Astrocyte of the spinal cord (primary cell): ENCODE results near the gene KLKB1.

Source experiments
- DNase-seq: peaks from one replicate; pipeline ENCODE4 v3.0.0; 2011; ENCODE audit warnings: low read depth, low spot score
- H3K4me3 ChIP-seq: 2 replicates; pipeline ENCODE4 v1.5.1; 2011; ENCODE audit warnings: low read depth, mild to moderate bottlenecking, low read length, moderate library complexity
- in situ Hi-C: cut with HindIII; loops from 2 replicates; pipeline ENCODE4 v1.10.0; 2017; ENCODE audit warnings: low sequenced_read_pairs
- TF ChIP-seq, protein P1 (sequence below): IDR thresholded peaks from 2 replicates; pipeline ENCODE4 v1.5.1; 2012; ENCODE audit warnings: low read depth, mild to moderate bottlenecking, low read length, inconsistent platforms

KLKB1 gene

DNA sequence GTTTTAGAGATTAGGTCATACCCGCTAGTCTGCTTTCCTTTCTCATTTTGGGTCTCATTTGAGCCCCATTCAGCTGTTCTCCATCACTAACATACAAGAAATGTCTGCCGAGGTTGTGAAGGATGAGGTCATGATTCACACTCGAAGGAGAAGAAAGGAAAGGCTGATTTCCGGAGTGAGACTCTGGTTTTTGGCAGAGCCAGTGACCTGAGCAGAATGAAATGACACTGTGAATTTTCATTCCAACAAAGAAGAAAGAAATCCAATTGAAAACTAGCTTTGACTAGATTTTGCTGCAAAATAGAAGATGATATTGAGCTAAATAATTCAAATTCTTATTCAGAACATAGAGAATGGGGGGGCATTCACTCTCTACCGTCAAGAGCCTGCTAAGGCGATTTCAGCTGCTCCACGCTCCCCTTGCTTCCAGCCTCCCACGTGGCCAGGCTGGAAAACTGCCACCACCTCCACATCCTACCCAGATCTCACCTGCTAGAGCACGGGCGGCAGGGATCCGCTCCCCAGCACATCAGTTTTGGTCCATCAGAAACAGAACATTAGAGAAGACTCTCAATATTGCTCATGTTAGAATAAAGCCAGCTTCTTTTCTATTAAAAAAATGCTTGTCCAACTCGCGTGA, 77.7 kb downstream of the KLKB1 start:
- H3K4me3 ChIP-seq, result no peak overlapping the region
- in situ Hi-C loops, result no loop called here
- TF ChIP-seq, protein P1, sequence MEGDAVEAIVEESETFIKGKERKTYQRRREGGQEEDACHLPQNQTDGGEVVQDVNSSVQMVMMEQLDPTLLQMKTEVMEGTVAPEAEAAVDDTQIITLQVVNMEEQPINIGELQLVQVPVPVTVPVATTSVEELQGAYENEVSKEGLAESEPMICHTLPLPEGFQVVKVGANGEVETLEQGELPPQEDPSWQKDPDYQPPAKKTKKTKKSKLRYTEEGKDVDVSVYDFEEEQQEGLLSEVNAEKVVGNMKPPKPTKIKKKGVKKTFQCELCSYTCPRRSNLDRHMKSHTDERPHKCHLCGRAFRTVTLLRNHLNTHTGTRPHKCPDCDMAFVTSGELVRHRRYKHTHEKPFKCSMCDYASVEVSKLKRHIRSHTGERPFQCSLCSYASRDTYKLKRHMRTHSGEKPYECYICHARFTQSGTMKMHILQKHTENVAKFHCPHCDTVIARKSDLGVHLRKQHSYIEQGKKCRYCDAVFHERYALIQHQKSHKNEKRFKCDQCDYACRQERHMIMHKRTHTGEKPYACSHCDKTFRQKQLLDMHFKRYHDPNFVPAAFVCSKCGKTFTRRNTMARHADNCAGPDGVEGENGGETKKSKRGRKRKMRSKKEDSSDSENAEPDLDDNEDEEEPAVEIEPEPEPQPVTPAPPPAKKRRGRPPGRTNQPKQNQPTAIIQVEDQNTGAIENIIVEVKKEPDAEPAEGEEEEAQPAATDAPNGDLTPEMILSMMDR, result no peak
- DNase-seq, result no peak

DNA sequence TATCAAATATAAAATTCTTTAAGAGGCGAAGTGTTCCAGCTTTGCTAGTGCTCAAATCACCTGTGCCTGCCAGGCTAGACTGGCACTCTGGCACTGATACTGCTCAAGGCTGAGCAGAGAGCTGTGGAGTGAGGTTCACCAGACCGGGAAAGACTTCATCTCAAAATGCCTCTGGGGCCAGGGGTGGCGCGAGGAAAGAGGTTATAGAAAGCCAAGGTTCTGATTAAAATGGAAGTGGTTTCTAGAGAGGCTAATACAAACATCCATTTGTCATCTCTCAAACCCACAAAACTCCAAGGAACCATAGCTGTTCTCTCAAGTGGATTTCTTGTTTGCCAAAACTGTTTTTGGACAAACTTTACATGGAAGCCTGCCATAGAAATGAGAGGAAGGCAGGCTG, 80.2 kb downstream of the KLKB1 start:
- no peak for DNase-seq
- TF ChIP-seq, protein P1, result no peak
- in situ Hi-C loops, result no loop called here
- no peak overlapping the region for H3K4me3 ChIP-seq

DNA sequence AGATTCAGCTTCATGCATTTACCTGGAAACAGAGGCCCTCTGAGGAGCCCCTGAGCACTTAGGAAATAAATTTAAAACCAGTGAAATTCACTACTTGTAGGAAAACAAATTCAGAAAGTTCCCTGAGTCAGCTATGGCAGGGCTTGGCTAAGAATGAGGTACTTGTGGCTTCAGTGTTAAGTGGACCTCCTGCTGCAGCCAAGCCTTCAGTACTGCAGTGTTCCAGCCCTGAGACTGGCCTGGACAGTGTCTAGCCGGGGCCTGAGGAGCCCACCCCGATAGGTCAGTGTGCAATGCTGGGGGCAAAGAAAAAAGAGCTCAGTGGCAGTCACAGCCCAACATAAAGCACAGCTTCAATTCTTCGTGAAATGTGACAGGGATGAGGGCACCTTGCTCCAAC, 80.6 kb downstream of the KLKB1 start:
- no peak overlapping the region for H3K4me3 ChIP-seq
- in situ Hi-C loops, result no loop called here
- TF ChIP-seq, protein P1, result no peak
- no peak for DNase-seq
